Stimulated activated CD4-positive, alpha-beta T cell treated with anti-CD3 and anti-CD28 coated beads, TNF-alpha, amount 100 ng/mL, for 24 hours (primary cell): Measurements from ENCODE around the gene LIMD2.

Experiments used
- DNase-seq, 3 experiments: peaks; one replicate each; pipeline ENCODE4 v3.0.0-alpha.2; 2020; ENCODE audit warnings: low read depth in 3 of 3

LIMD2 gene

GRCh38 chr17:63681530-63681929, 18.4 kb downstream of the LIMD2 start:
- DNase-seq, result no peak

- DNase-seq, result no peak
Measured at GRCh38 chr17:63680700-63681099, 19.2 kb downstream of the LIMD2 start.

- no peak for DNase-seq
Measured at GRCh38 chr17:63679214-63679613, 20.7 kb downstream of the LIMD2 start.

GRCh38 chr17:63676584-63676983, 23.3 kb downstream of the LIMD2 start:
- no peak for DNase-seq

GRCh38 chr17:63675607-63676546, 24.0 kb downstream of the LIMD2 start:
- no peak for DNase-seq

GRCh38 chr17:63675231-63675606, 24.7 kb downstream of the LIMD2 start:
- no peak for DNase-seq

- no peak for DNase-seq
Measured at GRCh38 chr17:63672856-63673255, 27.1 kb downstream of the LIMD2 start.

GRCh38 chr17:63665527-63666214, 34.3 kb downstream of the LIMD2 start:
- DNase-seq, result no peak

- no peak for DNase-seq
Measured at GRCh38 chr17:63659850-63660249, 40.1 kb downstream of the LIMD2 start.

GRCh38 chr17:63658366-63658765, 41.6 kb downstream of the LIMD2 start:
- no peak for DNase-seq

- DNase-seq, result no peak
Measured at GRCh38 chr17:63657786-63658185, 42.1 kb downstream of the LIMD2 start.

- DNase-seq, result no peak
Measured at GRCh38 chr17:63653050-63653449, 46.9 kb downstream of the LIMD2 start.

- DNase-seq, result no peak
Measured at GRCh38 chr17:63652106-63652505, 47.8 kb downstream of the LIMD2 start.

- no peak for DNase-seq
Measured at GRCh38 chr17:63649813-63650212, 50.1 kb downstream of the LIMD2 start.

GRCh38 chr17:63647936-63648335, 52.0 kb downstream of the LIMD2 start:
- DNase-seq, result no peak

- DNase-seq, result no peak
Measured at GRCh38 chr17:63647065-63647725, 52.7 kb downstream of the LIMD2 start.

- no peak for DNase-seq
Measured at GRCh38 chr17:63646488-63646806, 53.5 kb downstream of the LIMD2 start.
